Activated effector memory CD4-positive, alpha-beta T cell treated with anti-CD3 and anti-CD28 coated beads, Interleukin-2, amount 50 U/mL, for 16 hours (primary cell): ENCODE results near the gene ADAM8.

Experiments used
- DNase-seq: peaks from one replicate; pipeline ENCODE4 v3.0.0-alpha.2; 2020

ADAM8 gene

GRCh38 chr10:133308421-133309099 lies 31.9 kb upstream of the ADAM8 start, which contains the start of the genes TUBGCP2 and ZNF511:
Gene TUBGCP2 (minus strand): TSS chr10:133308872. CDS start chr10:133302941, 5,931 bp downstream.
Gene ZNF511 (plus strand): TSS chr10:133308914. CDS start chr10:133308944, 30 bp downstream.
- peak; percentile 96 for DNase-seq

- peak; percentile 95 for DNase-seq
Measured at GRCh38 chr10:133307776-133308420, 31.2 kb upstream of the ADAM8 start.

GRCh38 chr10:133306941-133307379 lies 30.3 kb upstream of the ADAM8 start:
- DNase-seq: no peak

GRCh38 chr10:133306097-133306476 lies 29.4 kb upstream of the ADAM8 start:
- DNase-seq: no peak

- DNase-seq: no peak
Measured at GRCh38 chr10:133303206-133303605, 26.5 kb upstream of the ADAM8 start.

GRCh38 chr10:133302230-133302629 lies 25.6 kb upstream of the ADAM8 start:
- no peak for DNase-seq

- DNase-seq: no peak
Measured at GRCh38 chr10:133299738-133300137, 23.1 kb upstream of the ADAM8 start.

GRCh38 chr10:133299224-133299623 lies 22.6 kb upstream of the ADAM8 start:
- no peak for DNase-seq

- no peak for DNase-seq
Measured at GRCh38 chr10:133298466-133298865, 21.8 kb upstream of the ADAM8 start.

- DNase-seq: no peak
Measured at GRCh38 chr10:133297504-133297903, 20.8 kb upstream of the ADAM8 start.

GRCh38 chr10:133295426-133296320 lies 19.0 kb upstream of the ADAM8 start:
- DNase-seq: no peak

- no peak for DNase-seq
Measured at GRCh38 chr10:133294189-133294588, 17.5 kb upstream of the ADAM8 start.

- DNase-seq: no peak
Measured at GRCh38 chr10:133293810-133294119, 17.1 kb upstream of the ADAM8 start.

GRCh38 chr10:133292919-133293809 lies 16.5 kb upstream of the ADAM8 start:
- peak; percentile 73 for DNase-seq

GRCh38 chr10:133289761-133290160 lies 13.1 kb upstream of the ADAM8 start:
- no peak for DNase-seq

- no peak for DNase-seq
Measured at GRCh38 chr10:133287832-133288500, 11.3 kb upstream of the ADAM8 start.

GRCh38 chr10:133286366-133286765 lies 9.7 kb upstream of the ADAM8 start:
- DNase-seq: no peak

- DNase-seq: no peak
Measured at GRCh38 chr10:133285217-133285616, 8.5 kb upstream of the ADAM8 start.

GRCh38 chr10:133283931-133284330 lies 7.3 kb upstream of the ADAM8 start:
- DNase-seq: no peak

- no peak for DNase-seq
Measured at GRCh38 chr10:133282846-133283390, 6.2 kb upstream of the ADAM8 start.

GRCh38 chr10:133281628-133282372 lies 5.1 kb upstream of the ADAM8 start:
- DNase-seq: no peak
